ENCODE results near the gene PRG2. TPM values are rescaled to one million over a fixed set of nuclear protein-coding genes. Genes with fewer than 3 reads are reported as not detected.
A peak's percentile ranks its signal among the peaks of the same experiment; 100 is the strongest.

Gene PRG2
- total and polyA plus RNA-seq, 9 of the 15 experiments (the other 6 are each of a cell fraction or from before 2014, with no cell fraction given), result 1.8 to 78.0 (median 26.6) TPM

- TF ChIP-seq AFF4 (CRISPR knock-in tag; IDR thresholded peaks at IDR 0.05) (no peak), CBFA2T2 (conservative IDR thresholded peaks at IDR 0.05) (no peak), XRCC4 (IDR thresholded peaks at IDR 0.05; ENCODE audit: extremely low read depth, insufficient read depth, insufficient read length) (no peak), KLF10 (CRISPR knock-in tag; IDR thresholded peaks at IDR 0.05) (no peak), EHMT2 (IDR thresholded peaks at IDR 0.05) (0 out of 2 replicates have a peak, but pooled peaks have one; percentile 17)
Observed at GRCh38 chr11:57387289-57388030, 3.0 kb downstream of the PRG2 start (continued).

Measured in K562 (cell line).